Body of pancreas (tissue), 4 donors: ENCODE measurements around the gene PPP1R13B.

ENCODE experiments used
- CTCF ChIP-seq, 7 experiments: fragments of 450-650 bp in 4 of 7; fragments of 200-600 bp in 3 of 7; sonication (generic) in 3 of 7; IDR thresholded peaks; one replicate each; pipeline ENCODE4 v1.5.1; 2016 to 2019; ENCODE audit warnings: antibody characterized with exemption in 7 of 7
- POLR2A ChIP-seq, 3 donors: fragments of 450-650 bp; IDR thresholded peaks; one replicate each; pipeline ENCODE4 v1.6.1; 2016; ENCODE audit warnings: antibody characterized with exemption in 3 of 3, mild to moderate bottlenecking in 2 of 3

- TF ChIP-seq POLR2A (IDR thresholded peaks at IDR 0.05) = no peak
- no peak for TF ChIP-seq CTCF (IDR thresholded peaks at IDR 0.05)
These were observed 123.7 kb downstream of the PPP1R13B start for GRCh38 chr14:103723748-103724081.
